NCI-H2227 treated with DMSO at 0.1 percent for 48 hours (cell line): ENCODE data around the gene MTSS2.

Experiments used
- DNase-seq: peaks from one replicate; lab custom pipeline; 2025; lab: John Stamatoyannopoulos, UW

MTSS2 gene

GRCh38 chr16:70686376-70687101 lies 686 bp upstream of the MTSS2 start:
- DNase-seq: no peak

- DNase-seq: no peak
Observed at GRCh38 chr16:70685061-70685937, 554 bp downstream of the MTSS2 start.

GRCh38 chr16:70684146-70685060 lies 1.4 kb downstream of the MTSS2 start:
- DNase-seq: no peak

GRCh38 chr16:70683146-70683944 lies 2.5 kb downstream of the MTSS2 start:
- no peak for DNase-seq

- no peak for DNase-seq
Observed at GRCh38 chr16:70682239-70683145, 3.4 kb downstream of the MTSS2 start.

GRCh38 chr16:70681382-70682238 lies 4.2 kb downstream of the MTSS2 start:
- DNase-seq: no peak

- no peak for DNase-seq
Observed at GRCh38 chr16:70680495-70681381, 5.1 kb downstream of the MTSS2 start.

- no peak for DNase-seq
Observed at GRCh38 chr16:70679671-70680494, 6.0 kb downstream of the MTSS2 start.

- DNase-seq: no peak
Observed at GRCh38 chr16:70678898-70679670, 6.8 kb downstream of the MTSS2 start.

- no peak for DNase-seq
Observed at GRCh38 chr16:70678121-70678897, 7.5 kb downstream of the MTSS2 start.

GRCh38 chr16:70677499-70678120 lies 8.2 kb downstream of the MTSS2 start:
- no peak for DNase-seq

GRCh38 chr16:70676675-70677498 lies 9.0 kb downstream of the MTSS2 start:
- no peak for DNase-seq

GRCh38 chr16:70675851-70676513 lies 9.9 kb downstream of the MTSS2 start:
- DNase-seq: no peak
